HepG2 (cell line): ENCODE results near the gene HILPDA. TPM values are rescaled to one million over a fixed set of nuclear protein-coding genes. Genes with fewer than 3 reads are reported as not detected.

Experiments
- ATAC-seq: fragments of 200-7000 bp; cut with Tn5 transposase; 3 replicates; pipeline ENCODE4 v1.9.1; 2020; ENCODE audit warnings: mild to moderate bottlenecking, moderate library complexity
- BruUV-seq: library from RNA; stranded (reverse); fragments of 400-500 nt; replicated peaks from 2 replicates; lab custom pipeline; 2021; lab: Mats Ljungman, UMichigan
- CTCF ChIA-PET: fragments of 300-600 bp; formaldehyde crosslinking; extraction: SDS; loops from one replicate; lab custom pipeline; 2021; ENCODE audit warnings: low total read pairs, inconsistent platforms, low intra/inter-chr PET ratio; lab: Yijun Ruan, JAX
- POLR2A ChIA-PET: fragments of 350-600 bp; sonication (Branson Sonifier 250); formaldehyde crosslinking; loops from one replicate; lab custom pipeline; 2020; ENCODE audit warnings: antibody characterized with exemption, inconsistent platforms; lab: Yijun Ruan, JAX
- DNase-seq: peaks from one replicate; pipeline ENCODE4 v3.0.0-alpha.2; 2015; ENCODE audit warnings: low spot score
- FAIRE-seq: peaks from 3 replicates; lab custom pipeline; 2011; peaks lifted over from hg19 to GRCh38; lab: Jason Lieb, UNC
- H2AFZ ChIP-seq: one replicate; pipeline ENCODE4 v1.6.1; 2011; ENCODE audit warnings: low read length, inconsistent platforms
- H3K27ac ChIP-seq: fragments of 300-600 bp; 3 replicates; pipeline ENCODE4 v1.8.0; 2011; ENCODE audit warnings: mixed run types, mild to moderate bottlenecking, mixed read lengths, low read length, inconsistent platforms; ENCODE audit not compliant: insufficient read depth; ENCODE audit errors: extremely low read length
- H3K27me3 ChIP-seq, 2 experiments: fragments of 200-600 bp in 1 of 2; 2 replicates in 1 of 2; 3 replicates in 1 of 2; pipeline versions ENCODE4 v1.6.0 to v1.8.0; 2011; ENCODE audit warnings: low read length in 2 of 2, mild to moderate bottlenecking in 2 of 2, moderate library complexity in 2 of 2, inconsistent platforms in 1 of 2; ENCODE audit not compliant: insufficient read depth in 2 of 2, control insufficient read depth in 1 of 2
- H3K36me3 ChIP-seq, 2 experiments: fragments of 200-600 bp in 1 of 2; replicated peaks in 1 of 2; 2 replicates in 1 of 2; 3 replicates in 1 of 2; pipeline versions ENCODE4 v1.5.1 to v1.8.0; 2011; ENCODE audit warnings: low read length in 2 of 2, inconsistent platforms in 1 of 2; ENCODE audit not compliant: insufficient read depth in 2 of 2, control insufficient read depth in 1 of 2
- H3K4me1 ChIP-seq: 2 replicates; pipeline ENCODE4 v1.5.1; 2012; ENCODE audit warnings: low read length, inconsistent platforms; ENCODE audit not compliant: insufficient read depth
- H3K4me2 ChIP-seq: 2 replicates; pipeline ENCODE4 v1.6.0; 2011; ENCODE audit warnings: low read depth, low read length, inconsistent platforms
- H3K4me3 ChIP-seq, 3 experiments: fragments of 200-600 bp in 1 of 3; sonication (generic), shearing (Covaris generic) in 1 of 3; replicated peaks in 1 of 3; 2 replicates each; pipeline ENCODE4 v1.5.1; 2011 to 2016; ENCODE audit warnings: low read length in 3 of 3, inconsistent platforms in 2 of 3, low read depth in 2 of 3, mild to moderate bottlenecking in 2 of 3, control low read depth in 1 of 3, mixed read lengths in 1 of 3; ENCODE audit not compliant: insufficient read depth in 1 of 3
- H3K79me2 ChIP-seq: one replicate; pipeline ENCODE4 v1.6.1; 2011; ENCODE audit warnings: low read length, inconsistent platforms; ENCODE audit not compliant: insufficient read depth
- H3K9ac ChIP-seq: 2 replicates; pipeline ENCODE4 v1.6.0; 2011; ENCODE audit warnings: mild to moderate bottlenecking, low read depth, low read length, inconsistent platforms; ENCODE audit not compliant: insufficient read depth
- H3K9me3 ChIP-seq: 2 replicates; pipeline ENCODE4 v1.5.1; 2012; ENCODE audit warnings: mild to moderate bottlenecking, low read length
- H4K20me1 ChIP-seq: 2 replicates; pipeline ENCODE4 v1.6.0; 2011; ENCODE audit warnings: inconsistent platforms, mild to moderate bottlenecking, low read length, moderate library complexity; ENCODE audit not compliant: insufficient read depth
- MNT ChIP-seq: fragments of 450-650 bp; IDR thresholded peaks from 2 replicates; pipeline ENCODE4 v1.6.1; 2016
- RORA ChIP-seq: sonication (generic); formaldehyde crosslinking; IDR thresholded peaks from 2 replicates; pipeline ENCODE4 v1.5.0; 2020; ENCODE audit warnings: mild to moderate bottlenecking, missing genetic modification reagents, moderate library complexity
- ZEB1 ChIP-seq: IDR thresholded peaks from 2 replicates; pipeline ENCODE4 v1.6.1; 2012; ENCODE audit warnings: mild to moderate bottlenecking, low read depth, inconsistent platforms; ENCODE audit not compliant: insufficient replicate concordance
- WGBS: methylation state at CpG from one replicate; pipeline ENCODE4 v1.1.6; 2017; ENCODE audit warnings: low lambda C conversion rate; 5-methylcytosine and 5-hydroxymethylcytosine counted together
- in situ Hi-C: cut with HindIII; loops from 2 replicates; pipeline ENCODE4 v1.10.0; 2017; ENCODE audit warnings: low pct_unique_long_range_greater_than_20kb; ENCODE audit not compliant: extremely low pct_ligation_motif_present
- intact Hi-C: fragments of 100-400 bp; cut with micrococcal nuclease; formaldehyde crosslinking; loops from one replicate; pipeline ENCODE4 v1.10.0; 2022; ENCODE audit not compliant: unreplicated experiment
- polyA plus RNA-seq, 8 experiments: library from polyadenylated mRNA; depleted of rRNA in 3 of 8; stranded (reverse) in 7 of 8; unstranded in 1 of 8; fragments of >200 nt; fragmentation: Illumina TruSeq in 4 of 8; extraction: Trizol in 4 of 8; gene quantifications; 2 replicates each; pipeline versions ENCODE4 v1.2.1 to v1.2.3, GENCODE V29; 2011 to 2016; ENCODE audit warnings: low read depth in 4 of 8, missing spikeins in 1 of 8, mixed read lengths in 1 of 8; ENCODE audit not compliant: insufficient read depth in 1 of 8
- total RNA-seq, 5 experiments: library from RNA; depleted of rRNA; stranded (reverse); fragments of >200 nt; fragmentation: Illumina TruSeq; extraction: Trizol; gene quantifications; 2 replicates each; pipeline ENCODE4 v1.2.3, GENCODE V29; 2016; ENCODE audit warnings: low read depth in 1 of 5
- TF ChIP-seq, protein P1 (sequence below): sonication (generic); formaldehyde crosslinking; IDR thresholded peaks from 2 replicates; pipeline ENCODE4 v1.5.0; 2020; ENCODE audit warnings: missing genetic modification reagents

Gene HILPDA
- total and polyA plus RNA-seq, 2 of the 13 experiments (the other 11 are each of a cell fraction or from before 2014, with no cell fraction given), result 11.1 to 44.0 TPM

GRCh38 chr7:128443831-128444600 is 11.7 kb upstream of the HILPDA start:
- peak overlapping the region; percentile 8; the same call in 1 of the 2 replicates for H3K4me2 ChIP-seq
- H3K36me3 ChIP-seq, result no peaks in the 10 kb centered on the region
- no peaks in the 10 kb centered on the region for H3K9me3 ChIP-seq
- 11% methylated on average over 5 of the region's 7 CpGs for whole genome bisulfite sequencing
- H3K4me3 ChIP-seq, result no peak overlapping the region
- H3K79me2 ChIP-seq, result no peaks in the 10 kb centered on the region
- TF ChIP-seq, protein P1, sequence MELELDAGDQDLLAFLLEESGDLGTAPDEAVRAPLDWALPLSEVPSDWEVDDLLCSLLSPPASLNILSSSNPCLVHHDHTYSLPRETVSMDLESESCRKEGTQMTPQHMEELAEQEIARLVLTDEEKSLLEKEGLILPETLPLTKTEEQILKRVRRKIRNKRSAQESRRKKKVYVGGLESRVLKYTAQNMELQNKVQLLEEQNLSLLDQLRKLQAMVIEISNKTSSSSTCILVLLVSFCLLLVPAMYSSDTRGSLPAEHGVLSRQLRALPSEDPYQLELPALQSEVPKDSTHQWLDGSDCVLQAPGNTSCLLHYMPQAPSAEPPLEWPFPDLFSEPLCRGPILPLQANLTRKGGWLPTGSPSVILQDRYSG (CRISPR knock-in tag), result no peak
- peak; percentile 16 for TF ChIP-seq ZEB1
- H4K20me1 ChIP-seq, result no peaks in the 10 kb centered on the region
- ChIA-PET POLR2A (interaction anchor here (0.6 to 2.8 kb wide), 4 partner anchors 9 to 1472 kb away, joined by 3 to 12 read pairs (median 3); partner anchors contain the start of gene HILPDA), CTCF (no interaction called here)
- no peak for FAIRE-seq
- no peak overlapping the region for H2AFZ ChIP-seq
- H3K4me1 ChIP-seq, result peaks cover 21% of the 10 kb centered on the region
- peak; percentile 63 for ATAC-seq
- H3K27ac ChIP-seq, result no peak overlapping the region
- DNase-seq, result no peak
- H3K27me3 ChIP-seq, result peaks cover 0 to 18% of the 10 kb centered on the region in 2 experiments; a peak in 3 of 5 replicates
- H3K9ac ChIP-seq, result no peak overlapping the region
- in situ Hi-C loops, result loop anchor here (25.0 kb wide), 1 partner anchor 443 kb away; no protein-coding TSS in a partner anchor
- intact Hi-C loops, result no loop called here
- BruUV-seq, result no TSS peak

- ChIA-PET POLR2A (no interaction called here), CTCF (no interaction called here)
- no peak for FAIRE-seq
- Histone ChIP-seq H3K4me1 (peaks cover 21% of the 10 kb centered on the region), H3K36me3 (no peaks in the 10 kb centered on the region), H3K27ac (no peak overlapping the region), H4K20me1 (no peaks in the 10 kb centered on the region), H3K27me3 (peaks cover 0 to 18% of the 10 kb centered on the region in 2 experiments; a peak in 3 of 5 replicates), H2AFZ (no peak overlapping the region), H3K9ac (no peak overlapping the region), H3K4me3 (no peak overlapping the region), H3K9me3 (no peaks in the 10 kb centered on the region), H3K4me2 (no peak overlapping the region), H3K79me2 (no peaks in the 10 kb centered on the region)
- TF ChIP-seq RORA (CRISPR knock-in tag), result no peak
- TF ChIP-seq MNT, result peak; percentile 87
- DNase-seq, result no peak
- no TSS peak for BruUV-seq
- in situ Hi-C loops (loop anchor here (25.0 kb wide), 1 partner anchor 441 kb away; no protein-coding TSS in a partner anchor), intact Hi-C loops (no loop called here)
- ATAC-seq, result no peak; the same call in 2 of the 3 replicates
- 21% methylated on average over 4 of the region's 5 CpGs for WGBS
Observed at GRCh38 chr7:128446306-128446705, 9.4 kb upstream of the HILPDA start.
